ENCODE results near the gene TLCD4.

DNA sequence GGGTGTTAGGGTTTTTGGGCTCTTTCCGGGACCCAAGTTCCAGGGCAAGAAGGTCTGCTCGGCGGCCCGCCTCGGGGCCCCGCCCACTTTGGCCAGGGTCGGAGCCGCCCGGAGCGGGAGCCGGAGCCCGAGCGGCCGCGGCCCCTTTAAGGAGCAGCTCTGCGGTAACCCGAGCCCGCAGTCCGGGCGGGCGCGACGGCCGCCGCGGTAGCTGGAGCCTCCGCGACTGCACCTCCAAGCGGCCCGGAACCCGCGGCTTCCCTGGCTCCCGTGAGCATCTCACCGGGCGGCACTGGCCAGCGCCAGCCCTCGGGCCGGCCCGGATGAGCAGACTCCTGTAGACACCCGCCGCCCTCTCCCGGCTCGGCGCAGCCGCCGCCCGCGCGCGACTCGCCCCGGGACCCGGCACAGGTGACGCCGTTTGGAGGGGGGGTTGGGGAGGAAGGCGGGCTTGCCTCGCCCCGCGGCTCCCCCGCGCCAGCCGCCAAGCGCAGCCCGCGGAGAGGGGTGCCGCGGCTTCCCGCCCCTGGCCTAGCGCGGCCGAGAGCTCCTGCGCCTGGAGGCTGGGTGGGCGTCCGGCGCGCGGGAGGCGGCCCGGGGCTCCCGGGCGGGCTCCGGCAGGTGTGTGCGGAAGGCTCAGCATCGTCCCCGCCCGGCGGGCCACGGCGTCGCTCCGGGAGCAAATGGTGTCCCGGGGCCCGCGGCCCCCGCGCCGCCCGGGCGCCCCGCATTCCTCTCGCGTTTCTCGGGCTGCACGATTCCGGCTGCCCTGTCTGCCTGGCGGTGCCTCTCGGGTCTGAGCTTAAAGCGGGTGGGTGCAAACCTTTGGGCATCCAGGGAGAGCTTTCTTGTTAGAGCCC lies at the start of gene TLCD4:
- TF ChIP-seq, protein P1, sequence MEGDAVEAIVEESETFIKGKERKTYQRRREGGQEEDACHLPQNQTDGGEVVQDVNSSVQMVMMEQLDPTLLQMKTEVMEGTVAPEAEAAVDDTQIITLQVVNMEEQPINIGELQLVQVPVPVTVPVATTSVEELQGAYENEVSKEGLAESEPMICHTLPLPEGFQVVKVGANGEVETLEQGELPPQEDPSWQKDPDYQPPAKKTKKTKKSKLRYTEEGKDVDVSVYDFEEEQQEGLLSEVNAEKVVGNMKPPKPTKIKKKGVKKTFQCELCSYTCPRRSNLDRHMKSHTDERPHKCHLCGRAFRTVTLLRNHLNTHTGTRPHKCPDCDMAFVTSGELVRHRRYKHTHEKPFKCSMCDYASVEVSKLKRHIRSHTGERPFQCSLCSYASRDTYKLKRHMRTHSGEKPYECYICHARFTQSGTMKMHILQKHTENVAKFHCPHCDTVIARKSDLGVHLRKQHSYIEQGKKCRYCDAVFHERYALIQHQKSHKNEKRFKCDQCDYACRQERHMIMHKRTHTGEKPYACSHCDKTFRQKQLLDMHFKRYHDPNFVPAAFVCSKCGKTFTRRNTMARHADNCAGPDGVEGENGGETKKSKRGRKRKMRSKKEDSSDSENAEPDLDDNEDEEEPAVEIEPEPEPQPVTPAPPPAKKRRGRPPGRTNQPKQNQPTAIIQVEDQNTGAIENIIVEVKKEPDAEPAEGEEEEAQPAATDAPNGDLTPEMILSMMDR (IDR thresholded peaks at IDR 0.05 in 2 of 3, conservative IDR thresholded peaks at IDR 0.05 in 1 of 3; ENCODE audit: control insufficient read depth in 2 of 3, extremely low read depth in 1 of 3, insufficient read depth in 1 of 3, low read depth in 3 of 3, low read length in 3 of 3): no peak
- no peak for TF ChIP-seq CHD4 (IDR thresholded peaks at IDR 0.05)
- TF ChIP-seq, protein P2, sequence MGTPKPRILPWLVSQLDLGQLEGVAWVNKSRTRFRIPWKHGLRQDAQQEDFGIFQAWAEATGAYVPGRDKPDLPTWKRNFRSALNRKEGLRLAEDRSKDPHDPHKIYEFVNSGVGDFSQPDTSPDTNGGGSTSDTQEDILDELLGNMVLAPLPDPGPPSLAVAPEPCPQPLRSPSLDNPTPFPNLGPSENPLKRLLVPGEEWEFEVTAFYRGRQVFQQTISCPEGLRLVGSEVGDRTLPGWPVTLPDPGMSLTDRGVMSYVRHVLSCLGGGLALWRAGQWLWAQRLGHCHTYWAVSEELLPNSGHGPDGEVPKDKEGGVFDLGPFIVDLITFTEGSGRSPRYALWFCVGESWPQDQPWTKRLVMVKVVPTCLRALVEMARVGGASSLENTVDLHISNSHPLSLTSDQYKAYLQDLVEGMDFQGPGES (IDR thresholded peaks at IDR 0.05): no peak
- no peak for TF ChIP-seq SMC3 (IDR thresholded peaks at IDR 0.05; ENCODE audit: borderline replicate concordance, low read length)
- no peak for TF ChIP-seq BHLHE40 (IDR thresholded peaks at IDR 0.05; ENCODE audit: borderline replicate concordance in 1 of 2, low read depth in 2 of 2, low read length in 1 of 2)
- no peak for TF ChIP-seq POLR2AphosphoS5 (IDR thresholded peaks at IDR 0.05; ENCODE audit: low read length)
- TF ChIP-seq, protein P3, sequence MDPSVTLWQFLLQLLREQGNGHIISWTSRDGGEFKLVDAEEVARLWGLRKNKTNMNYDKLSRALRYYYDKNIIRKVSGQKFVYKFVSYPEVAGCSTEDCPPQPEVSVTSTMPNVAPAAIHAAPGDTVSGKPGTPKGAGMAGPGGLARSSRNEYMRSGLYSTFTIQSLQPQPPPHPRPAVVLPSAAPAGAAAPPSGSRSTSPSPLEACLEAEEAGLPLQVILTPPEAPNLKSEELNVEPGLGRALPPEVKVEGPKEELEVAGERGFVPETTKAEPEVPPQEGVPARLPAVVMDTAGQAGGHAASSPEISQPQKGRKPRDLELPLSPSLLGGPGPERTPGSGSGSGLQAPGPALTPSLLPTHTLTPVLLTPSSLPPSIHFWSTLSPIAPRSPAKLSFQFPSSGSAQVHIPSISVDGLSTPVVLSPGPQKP (IDR thresholded peaks at IDR 0.05; ENCODE audit: low read depth, low read length): no peak
- TF ChIP-seq ATF7 (IDR thresholded peaks at IDR 0.05; ENCODE audit: low read depth): no peak
- no peak for TF ChIP-seq EZH2 (IDR thresholded peaks at IDR 0.05; ENCODE audit: borderline replicate concordance, control insufficient read depth, low read depth, low read length)
- TF ChIP-seq TAF1 (IDR thresholded peaks at IDR 0.05; ENCODE audit: borderline replicate concordance, low read depth, low read length): no peak
- TF ChIP-seq, protein P4, sequence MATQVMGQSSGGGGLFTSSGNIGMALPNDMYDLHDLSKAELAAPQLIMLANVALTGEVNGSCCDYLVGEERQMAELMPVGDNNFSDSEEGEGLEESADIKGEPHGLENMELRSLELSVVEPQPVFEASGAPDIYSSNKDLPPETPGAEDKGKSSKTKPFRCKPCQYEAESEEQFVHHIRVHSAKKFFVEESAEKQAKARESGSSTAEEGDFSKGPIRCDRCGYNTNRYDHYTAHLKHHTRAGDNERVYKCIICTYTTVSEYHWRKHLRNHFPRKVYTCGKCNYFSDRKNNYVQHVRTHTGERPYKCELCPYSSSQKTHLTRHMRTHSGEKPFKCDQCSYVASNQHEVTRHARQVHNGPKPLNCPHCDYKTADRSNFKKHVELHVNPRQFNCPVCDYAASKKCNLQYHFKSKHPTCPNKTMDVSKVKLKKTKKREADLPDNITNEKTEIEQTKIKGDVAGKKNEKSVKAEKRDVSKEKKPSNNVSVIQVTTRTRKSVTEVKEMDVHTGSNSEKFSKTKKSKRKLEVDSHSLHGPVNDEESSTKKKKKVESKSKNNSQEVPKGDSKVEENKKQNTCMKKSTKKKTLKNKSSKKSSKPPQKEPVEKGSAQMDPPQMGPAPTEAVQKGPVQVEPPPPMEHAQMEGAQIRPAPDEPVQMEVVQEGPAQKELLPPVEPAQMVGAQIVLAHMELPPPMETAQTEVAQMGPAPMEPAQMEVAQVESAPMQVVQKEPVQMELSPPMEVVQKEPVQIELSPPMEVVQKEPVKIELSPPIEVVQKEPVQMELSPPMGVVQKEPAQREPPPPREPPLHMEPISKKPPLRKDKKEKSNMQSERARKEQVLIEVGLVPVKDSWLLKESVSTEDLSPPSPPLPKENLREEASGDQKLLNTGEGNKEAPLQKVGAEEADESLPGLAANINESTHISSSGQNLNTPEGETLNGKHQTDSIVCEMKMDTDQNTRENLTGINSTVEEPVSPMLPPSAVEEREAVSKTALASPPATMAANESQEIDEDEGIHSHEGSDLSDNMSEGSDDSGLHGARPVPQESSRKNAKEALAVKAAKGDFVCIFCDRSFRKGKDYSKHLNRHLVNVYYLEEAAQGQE (IDR thresholded peaks at IDR 0.05; ENCODE audit: low read depth, low read length): no peak
- TF ChIP-seq SMARCA5 (IDR thresholded peaks at IDR 0.05): no peak

Data from GM12878 (cell line).